SK-N-SH (cell line): ENCODE measurements around the gene MAGEA12.
"Not testable (repeated sequence)": the region's sequence is repeated elsewhere in the genome, so short reads cannot be mapped to it uniquely, and the experiment has no call there.

Source experiments
- CTCF ChIP-seq: fragments of 200-600 bp; sonication (generic); IDR thresholded peaks from 2 replicates; pipeline ENCODE4 v1.6.1; 2017; ENCODE audit warnings: antibody characterized with exemption, mild to moderate bottlenecking, moderate library complexity
- EZH2phosphoT487 ChIP-seq: fragments of 200-600 bp; sonication (generic); IDR thresholded peaks from 2 replicates; pipeline ENCODE4 v1.6.1; 2017; ENCODE audit warnings: low read depth, mixed run types, mild to moderate bottlenecking, antibody characterized with exemption, moderate library complexity, borderline replicate concordance
- FOSL2 ChIP-seq: IDR thresholded peaks from 2 replicates; pipeline ENCODE4 v1.4.0; 2012; ENCODE audit warnings: low read depth, mild to moderate bottlenecking, moderate library complexity, borderline replicate concordance
- NRF1 ChIP-seq: IDR thresholded peaks from 2 replicates; pipeline ENCODE4 v1.6.1; 2012; ENCODE audit warnings: low read depth, mild to moderate bottlenecking, low read length
- POLR2AphosphoS5 ChIP-seq: IDR thresholded peaks from 2 replicates; pipeline ENCODE4 v1.6.1; 2012; ENCODE audit warnings: low read depth, low read length
- REST ChIP-seq: IDR thresholded peaks from 2 replicates; pipeline ENCODE4 v1.6.1; 2012; ENCODE audit warnings: mild to moderate bottlenecking, low read depth, low read length, moderate library complexity
- USF2 ChIP-seq: fragments of 150-350 bp; IDR thresholded peaks from 2 replicates; pipeline ENCODE4 v1.6.1; 2017; ENCODE audit warnings: antibody characterized with exemption, low read length, low read depth, borderline replicate concordance
- YY1 ChIP-seq: IDR thresholded peaks from 2 replicates; pipeline ENCODE4 v1.4.0; 2012; ENCODE audit warnings: low read depth, mild to moderate bottlenecking

- TF ChIP-seq CTCF, FOSL2, NRF1, YY1, EZH2phosphoT487, POLR2AphosphoS5, REST, USF2: not testable (repeated sequence)
Observed at GRCh38 chrX:152736528-152736927, 3.0 kb downstream of the MAGEA12 start.
